ENCODE measurements around the gene TBCA.
"Not testable (repeated sequence)": the region's sequence is repeated elsewhere in the genome, so short reads cannot be mapped to it uniquely, and the experiment has no call there.

The TBCA gene

DNA sequence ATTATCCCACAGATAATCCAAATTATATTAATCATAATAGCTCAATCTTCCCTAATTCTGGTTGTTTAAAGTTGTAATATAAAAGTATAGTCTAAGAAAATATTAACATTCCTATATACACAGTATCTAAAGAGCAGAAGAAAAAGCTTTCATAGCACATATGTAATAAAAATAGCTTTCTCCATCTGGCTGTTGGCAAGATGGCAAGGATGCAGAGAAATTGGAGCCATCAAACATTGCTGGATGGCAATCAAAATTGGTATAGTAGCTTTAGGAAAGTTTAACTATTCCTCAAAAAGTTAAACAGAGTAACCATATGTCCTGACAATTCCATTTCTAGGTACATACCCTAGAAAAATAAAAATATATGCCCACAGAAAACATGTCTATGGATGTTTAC is 66.8 kb downstream of the TBCA start:
- no peak for DNase-seq (ENCODE audit: low read depth)

DNA sequence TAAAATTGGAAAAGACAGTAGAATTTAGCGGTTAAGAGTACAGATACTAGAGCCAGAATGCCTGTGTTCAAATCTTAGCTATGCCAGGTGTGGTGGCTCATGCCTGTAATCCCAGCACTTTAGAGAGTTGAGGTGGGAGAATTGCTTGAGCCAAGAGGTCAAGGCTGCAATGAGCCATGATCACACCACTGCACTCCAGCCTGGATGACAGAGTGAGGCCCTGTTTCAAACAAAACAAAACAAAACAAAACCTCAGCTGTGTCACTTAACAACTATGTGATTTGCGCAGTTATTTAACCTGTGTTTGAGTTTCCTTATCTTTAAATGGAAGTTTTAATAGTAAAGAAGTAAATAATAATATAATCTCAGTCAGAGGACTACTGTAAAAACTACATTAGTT is 68.3 kb downstream of the TBCA start:
- DNase-seq (ENCODE audit: low read depth) = no peak

DNA sequence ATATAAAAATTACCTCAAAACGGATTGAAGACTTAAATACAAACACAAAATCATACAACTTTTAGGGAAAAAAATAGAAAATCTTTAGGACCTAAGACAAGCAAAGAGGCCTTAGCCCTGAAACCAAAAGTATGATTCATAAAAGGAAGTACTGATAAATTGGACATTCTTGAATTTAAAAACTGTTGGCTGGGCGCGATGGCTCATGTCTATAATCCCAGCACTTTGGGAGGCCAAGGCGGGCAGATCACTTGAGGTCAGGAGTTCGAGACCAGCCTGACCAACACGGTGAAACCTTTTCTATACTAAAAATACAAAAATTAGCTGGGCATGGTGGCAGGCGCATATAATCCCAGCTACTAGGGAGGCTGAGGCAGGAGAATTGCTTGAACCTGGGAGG is 76.6 kb downstream of the TBCA start:
- DNase-seq (ENCODE audit: low read depth) = not testable (repeated sequence)

DNA sequence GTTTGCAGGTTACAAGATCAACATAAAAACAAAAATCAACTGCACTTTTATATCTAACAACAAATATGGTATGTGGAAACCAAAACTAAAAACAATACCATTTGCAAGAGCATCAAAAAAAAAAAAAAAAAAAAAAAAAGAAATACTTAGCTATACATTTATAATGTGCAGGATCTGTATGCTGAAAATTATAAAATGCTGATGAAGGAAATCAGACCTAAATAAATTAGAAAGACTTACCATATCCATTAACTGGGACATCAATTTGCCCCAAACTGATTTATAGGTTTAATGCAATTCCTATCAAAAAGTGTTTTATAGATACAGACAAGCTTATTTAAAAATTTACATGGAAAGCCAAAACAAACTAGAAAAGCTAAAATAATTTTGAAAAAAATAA is 77.2 kb downstream of the TBCA start:
- no peak for DNase-seq (ENCODE audit: low read depth)

DNA sequence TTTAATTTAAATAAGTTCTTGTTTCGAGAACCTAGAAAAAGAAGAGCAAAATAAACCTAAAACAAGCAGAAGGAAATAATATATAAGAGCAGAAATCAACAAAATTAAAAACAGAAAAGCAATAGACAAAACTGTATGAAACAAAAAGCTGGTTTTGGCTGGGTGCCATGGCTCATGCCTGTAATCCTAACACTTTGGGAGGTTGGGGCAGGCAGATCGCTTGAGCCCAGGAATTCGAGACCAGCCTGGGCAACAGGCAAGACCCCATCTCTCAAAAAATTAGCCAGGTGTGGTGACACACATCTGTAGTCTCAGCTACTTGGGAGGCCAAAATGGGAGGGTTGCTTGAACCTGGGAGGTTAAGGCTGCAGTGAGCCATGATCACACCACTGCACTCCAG is 78.4 kb downstream of the TBCA start:
- no peak for DNase-seq (ENCODE audit: low read depth)

DNA sequence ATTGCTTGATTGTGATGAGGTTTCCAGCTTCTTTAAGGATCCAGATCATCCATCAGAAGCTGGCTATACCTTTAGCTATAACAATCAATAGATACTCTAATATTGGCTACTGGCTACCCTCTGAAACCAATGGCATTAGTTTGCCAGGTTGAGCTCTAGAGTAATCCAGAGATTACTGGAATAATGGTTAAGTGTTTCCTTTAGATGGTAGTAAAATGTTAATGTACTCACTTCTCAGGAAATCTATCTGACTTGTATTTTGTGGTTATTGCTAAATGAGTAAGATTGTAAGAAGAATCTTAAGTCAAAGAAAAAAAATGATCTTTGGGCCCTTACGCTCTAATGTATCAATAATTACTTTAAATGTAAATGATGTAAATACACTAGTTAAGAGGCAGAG is 80.0 kb downstream of the TBCA start:
- DNase-seq (ENCODE audit: low read depth) = no peak

DNA sequence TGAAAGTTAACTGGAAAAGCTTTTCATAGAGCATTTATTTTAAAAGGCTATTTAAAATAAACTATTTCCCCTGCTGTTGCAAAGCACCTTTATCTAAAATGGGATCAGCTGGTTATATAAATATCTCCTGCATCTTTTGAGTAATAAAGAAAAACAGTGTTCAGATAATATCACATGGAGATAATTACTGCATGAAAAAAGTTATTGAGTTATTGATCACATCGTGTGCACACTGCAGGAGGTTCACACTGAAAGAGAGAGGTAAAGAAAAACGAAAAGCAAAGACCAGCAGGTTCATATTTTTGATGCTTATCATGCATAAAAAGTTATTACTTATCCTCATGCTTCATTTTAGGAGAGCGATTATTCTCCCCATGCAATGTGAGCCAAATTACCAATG is 82.2 kb downstream of the TBCA start:
- DNase-seq (ENCODE audit: low read depth) = no peak

DNA sequence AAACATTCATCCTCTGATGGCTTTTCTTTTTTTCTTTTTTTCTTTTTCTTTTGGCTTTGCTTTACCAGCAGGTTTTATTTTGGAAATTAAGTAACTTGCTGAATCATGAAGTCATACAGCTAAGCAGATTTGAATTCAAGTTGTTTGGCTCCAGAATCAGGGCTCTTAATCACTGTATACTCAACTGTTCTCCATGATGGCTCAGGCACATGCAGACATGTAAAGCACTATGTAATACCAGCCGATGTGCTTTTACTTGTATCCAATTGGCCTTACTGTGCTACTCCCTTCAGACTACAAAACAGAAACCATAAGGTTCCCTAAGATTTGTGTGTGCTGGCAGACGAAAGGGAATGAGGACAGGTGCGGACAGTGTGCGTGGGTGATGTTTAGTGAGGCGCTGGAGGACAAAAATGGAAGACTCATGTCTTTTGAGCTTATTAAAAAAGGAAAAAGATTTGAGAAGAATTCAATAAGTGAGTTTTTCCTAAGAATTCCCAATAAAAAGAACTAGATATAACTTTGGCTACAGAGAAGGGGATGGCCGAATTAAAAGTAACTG is 92.9 kb downstream of the TBCA start:
- no peak for DNase-seq (ENCODE audit: low read depth)

DNA sequence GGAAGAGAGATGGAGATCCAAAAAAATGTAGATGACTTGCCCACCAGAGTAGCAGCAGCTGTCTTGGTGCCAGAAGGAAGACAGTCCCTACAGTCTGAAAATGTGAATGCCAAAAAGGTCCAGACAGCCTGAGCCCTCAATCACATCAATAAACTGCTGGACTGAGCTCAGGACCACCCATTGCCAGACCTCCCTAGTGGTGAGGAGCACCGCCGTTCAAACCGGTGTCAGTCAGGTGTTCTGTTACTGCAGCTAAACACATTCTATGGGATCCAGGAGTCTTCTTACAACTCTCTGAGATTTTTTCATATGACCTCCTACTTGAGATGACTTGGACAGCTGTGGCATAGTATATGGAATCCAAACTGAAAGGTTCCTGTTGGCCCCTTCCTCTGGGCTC is 105.6 kb downstream of the TBCA start:
- DNase-seq (ENCODE audit: low read depth) = no peak

DNA sequence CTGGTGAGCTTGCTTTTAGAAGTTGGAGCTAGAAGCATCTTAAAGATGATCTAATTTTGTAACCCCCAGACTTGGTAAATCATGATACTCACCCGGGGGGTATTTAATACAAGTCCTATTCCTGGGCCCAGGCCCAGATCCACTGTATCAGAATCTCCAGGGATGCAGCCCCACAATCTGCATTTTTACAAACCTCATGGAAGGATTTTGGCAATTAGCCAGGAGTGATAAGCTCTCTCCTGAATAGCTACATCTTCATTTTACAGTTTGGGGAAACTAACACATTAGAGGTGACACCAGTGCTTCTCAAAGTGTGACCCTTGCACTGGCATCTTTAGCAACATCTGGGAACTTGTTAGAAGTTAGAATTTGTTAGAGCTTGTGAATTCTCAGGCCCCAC is 106.5 kb downstream of the TBCA start:
- no peak for DNase-seq (ENCODE audit: low read depth)

DNA sequence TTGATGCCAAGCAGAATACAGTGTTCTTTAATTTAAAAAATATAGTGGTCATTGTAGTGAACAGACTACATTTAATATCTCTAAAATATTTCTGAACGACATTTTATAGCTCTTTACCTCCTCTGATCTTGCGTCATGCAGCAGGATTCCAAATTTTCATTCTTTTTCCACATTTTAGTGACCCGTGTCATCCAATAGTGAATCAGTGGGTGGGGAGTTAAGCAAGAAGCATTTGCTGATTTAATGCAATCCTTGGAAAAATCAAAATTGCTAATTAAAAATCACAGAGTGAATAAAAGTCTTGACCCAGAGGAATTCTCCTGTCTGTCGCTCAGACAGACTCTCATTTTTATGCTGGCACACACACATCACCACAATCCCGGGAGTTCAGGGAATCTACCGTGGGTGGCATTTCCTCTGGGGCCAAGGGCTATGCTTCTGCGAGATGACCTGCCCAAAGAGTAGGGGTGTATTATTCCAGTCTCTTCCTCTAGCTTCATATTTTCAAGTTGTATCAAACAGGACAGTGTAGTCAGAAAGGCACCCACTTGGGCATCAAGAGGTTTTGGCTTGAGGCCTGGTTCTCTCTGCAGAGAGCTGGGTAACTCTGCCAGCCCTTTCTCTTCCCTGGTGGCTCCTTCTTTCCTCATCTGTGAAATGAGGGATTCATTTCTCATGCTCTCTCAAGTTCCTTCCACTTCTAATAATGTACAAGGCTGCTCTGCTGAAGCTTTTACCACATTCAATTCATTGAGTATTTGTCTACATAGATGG is 112.9 kb downstream of the TBCA start:
- no peak for DNase-seq (ENCODE audit: low read depth)

DNA sequence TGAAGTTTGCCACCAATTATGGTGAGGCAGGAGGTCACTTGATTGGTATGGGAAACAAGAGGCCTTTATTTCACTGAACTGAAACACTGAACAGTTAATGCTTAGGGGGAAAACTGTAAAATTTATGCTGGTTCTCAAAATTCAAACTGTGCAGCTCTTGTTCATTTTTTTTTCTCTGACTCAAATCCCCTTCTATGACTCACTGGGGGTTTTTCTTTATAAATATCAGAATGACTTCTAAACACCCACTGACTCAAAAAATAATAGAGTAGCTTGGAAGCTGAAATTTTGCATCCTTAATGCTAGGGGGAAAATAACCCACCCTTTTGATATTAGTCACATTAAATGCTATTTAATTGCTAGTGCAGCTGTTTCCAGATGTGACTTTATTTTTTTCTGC is 113.5 kb downstream of the TBCA start:
- DNase-seq (ENCODE audit: low read depth) = no peak

DNA sequence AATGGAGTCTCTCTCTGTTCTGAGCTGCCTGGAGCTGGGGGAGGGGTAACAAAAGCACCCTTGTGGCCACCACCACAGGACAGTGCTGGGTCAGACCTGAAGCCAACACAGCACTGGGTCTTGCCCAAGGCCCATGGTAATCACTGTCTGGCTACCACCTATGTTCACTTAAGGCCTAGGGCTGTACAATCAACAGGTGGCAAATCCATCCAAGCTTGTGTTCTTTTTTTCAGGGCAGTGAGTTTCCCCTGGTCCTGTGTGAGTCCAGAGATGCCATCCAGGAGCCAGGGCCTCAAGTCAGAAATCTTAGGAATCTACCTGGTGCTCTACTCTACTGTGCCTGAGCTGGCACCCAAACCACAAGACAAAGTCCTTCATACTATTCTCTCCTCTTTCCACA is 117.5 kb downstream of the TBCA start:
- DNase-seq (ENCODE audit: low read depth) = no peak

DNA sequence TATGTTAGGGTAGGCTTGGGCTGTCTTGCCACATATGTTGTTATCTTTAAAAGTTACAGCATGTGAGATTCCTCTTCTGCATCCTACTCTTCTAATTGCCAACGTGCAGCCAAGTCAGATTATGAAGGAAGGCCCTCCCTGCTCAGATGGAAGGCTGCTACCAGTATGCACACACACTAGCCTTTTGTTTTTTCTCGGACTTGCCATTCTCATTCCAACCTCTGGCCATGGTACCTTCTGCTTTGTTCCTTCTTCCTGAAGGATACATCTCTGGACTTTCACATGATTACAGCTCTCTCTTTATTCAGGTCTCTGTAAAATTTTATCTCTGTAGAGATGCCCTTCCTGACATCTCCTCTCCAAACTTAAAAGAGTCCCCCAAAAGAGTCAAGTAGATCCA is 124.8 kb downstream of the TBCA start:
- no peak for DNase-seq (ENCODE audit: low read depth)

DNA sequence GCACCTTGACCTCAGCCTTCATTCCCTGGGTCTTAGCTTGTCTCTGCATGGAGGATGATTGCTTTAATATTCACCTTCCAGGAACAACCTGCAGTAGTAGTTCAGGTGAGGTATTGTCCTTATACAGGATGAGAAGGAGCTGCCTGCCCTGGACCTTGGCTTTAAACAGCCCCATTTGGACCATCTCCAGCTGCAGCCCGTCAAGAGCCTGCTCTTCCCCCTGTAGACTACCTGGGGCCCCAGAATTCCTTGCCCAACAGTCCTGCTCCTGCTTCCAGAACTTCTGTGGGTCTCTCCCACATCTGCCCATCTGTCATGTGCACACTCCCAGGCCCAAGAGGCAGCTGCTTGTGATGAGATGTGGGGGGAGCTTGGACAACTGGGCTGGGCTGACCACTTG is 125.5 kb downstream of the TBCA start:
- no peak for DNase-seq (ENCODE audit: low read depth)

DNA sequence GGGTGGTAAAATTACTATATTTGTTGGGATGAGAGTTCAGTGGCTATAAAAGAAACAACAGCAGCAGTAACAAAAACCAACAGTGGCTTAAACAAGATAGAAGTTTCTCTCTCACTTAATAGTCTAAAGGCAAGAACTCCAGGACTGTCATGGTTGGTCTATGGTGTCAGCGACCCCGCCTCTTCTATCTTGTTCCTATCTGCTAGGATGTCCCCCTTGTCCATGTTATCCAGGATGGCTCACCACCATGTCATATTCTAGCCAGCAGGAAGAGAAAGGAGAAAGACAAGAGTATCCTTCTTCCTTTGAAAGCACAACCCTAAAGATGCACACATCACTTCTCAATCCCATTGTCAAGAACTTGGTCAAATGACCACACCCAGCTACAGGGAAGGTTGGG is 126.4 kb downstream of the TBCA start:
- DNase-seq (ENCODE audit: low read depth) = no peak

DNA sequence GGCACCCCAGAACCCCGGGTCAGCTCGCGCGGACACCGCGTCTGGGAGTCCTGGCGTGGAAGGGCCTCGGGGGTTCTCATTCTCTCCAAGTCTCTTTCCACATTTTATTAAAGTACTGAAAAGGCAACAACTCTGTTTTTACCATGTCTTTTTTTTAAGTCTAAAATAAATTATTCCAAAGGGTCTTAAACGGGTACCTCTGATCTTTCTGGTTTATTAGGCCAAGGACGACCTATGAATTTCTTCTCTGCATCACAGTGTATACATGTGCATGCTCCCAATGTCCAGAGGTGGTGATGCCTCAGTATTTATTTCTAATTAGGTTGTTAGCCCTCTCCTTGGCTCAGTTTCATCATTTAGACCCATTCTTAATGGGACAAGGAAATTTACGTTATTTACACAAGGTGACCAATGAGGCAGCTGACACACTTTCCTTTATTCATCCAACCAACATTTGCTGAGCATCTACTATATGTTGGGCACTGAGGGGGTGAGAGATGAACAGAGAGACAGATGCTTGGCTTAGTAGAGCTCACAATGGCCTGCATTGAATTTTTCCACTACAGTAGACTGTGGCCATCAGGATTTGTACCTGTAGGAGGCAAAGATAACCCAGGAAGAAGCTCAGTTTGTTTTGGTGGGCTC is 130.0 kb downstream of the TBCA start:
- DNase-seq (ENCODE audit: low read depth) = no peak

DNA sequence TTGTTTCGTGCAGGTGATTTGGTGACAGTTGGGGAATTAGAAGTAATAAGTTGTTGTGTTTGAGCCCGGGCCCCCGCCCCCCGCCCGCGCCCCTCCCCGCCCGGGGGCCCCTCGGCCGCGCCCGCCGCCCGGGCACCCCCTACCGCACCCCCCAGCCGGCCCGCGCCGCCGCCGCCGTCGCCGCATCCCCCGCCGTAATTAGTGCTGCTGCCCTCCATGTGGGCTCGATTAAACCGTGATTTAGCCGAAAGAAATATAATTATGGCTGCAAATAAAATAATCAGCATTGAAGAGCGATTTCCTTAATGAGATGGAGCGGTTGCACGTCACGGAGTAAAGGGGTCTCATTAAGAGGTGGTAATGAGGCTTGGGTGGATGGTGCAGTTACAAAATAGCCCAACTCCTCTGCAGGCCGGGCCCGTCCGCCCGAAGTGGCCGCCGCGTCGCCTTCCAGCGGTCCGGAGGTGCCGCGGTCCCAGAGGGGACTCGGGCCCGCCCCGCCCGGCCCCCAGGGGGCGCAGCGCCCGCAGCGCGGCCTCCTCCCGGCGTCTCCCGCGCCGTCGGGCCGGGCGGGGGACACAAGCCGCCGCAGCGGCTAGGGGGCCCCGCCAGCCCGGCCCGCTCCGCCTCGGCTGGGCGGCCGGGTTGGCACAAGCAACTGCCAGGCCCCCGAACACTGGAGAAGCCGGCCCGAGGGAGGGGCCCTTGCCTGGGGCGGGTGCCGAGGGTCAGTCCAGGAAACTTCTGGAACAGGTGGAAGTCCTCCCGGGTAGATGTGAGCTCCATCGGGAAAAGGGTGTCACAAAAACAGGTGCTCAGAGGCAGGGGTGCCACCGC is 130.8 kb downstream of the TBCA start:
- DNase-seq (ENCODE audit: low read depth) = no peak

DNA sequence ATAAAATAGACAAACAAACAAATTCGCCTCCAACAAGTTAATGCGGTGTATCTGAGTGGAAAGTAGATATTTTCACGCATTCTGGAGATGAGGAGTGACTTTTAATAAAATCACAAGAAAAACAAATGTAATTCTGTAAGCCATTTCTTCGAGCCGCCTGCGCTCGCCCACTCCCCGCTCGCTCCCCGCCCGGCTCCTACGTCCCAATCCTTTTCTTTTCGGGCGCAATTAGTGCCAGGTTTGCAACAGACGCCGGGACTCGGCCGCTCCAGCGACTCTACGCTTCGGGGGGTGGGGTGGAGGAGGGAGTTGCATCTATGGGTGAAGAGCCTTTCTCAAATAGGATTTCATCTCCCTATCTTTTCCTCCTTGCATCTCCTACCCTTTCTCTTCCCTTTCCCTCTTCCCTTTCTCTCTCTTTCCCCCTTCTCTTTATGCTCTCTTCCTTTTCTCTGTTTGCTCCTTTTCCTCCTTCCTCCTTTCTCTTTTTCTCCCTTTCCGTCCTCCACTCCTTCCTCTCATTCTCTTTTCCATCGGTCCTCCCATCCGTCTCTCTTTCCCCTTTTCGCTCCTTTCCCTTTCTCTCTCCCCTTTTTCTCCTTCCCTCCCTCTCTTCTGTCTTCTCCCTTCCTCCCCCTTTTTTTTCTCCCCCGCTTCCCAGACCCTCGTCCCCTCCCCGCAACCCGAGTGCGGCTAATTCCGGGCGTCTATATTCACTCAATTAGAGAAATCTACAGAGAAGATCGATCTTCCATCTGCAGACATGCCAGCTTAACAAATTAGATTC is 131.6 kb downstream of the TBCA start:
- DNase-seq (ENCODE audit: low read depth) = no peak

DNA sequence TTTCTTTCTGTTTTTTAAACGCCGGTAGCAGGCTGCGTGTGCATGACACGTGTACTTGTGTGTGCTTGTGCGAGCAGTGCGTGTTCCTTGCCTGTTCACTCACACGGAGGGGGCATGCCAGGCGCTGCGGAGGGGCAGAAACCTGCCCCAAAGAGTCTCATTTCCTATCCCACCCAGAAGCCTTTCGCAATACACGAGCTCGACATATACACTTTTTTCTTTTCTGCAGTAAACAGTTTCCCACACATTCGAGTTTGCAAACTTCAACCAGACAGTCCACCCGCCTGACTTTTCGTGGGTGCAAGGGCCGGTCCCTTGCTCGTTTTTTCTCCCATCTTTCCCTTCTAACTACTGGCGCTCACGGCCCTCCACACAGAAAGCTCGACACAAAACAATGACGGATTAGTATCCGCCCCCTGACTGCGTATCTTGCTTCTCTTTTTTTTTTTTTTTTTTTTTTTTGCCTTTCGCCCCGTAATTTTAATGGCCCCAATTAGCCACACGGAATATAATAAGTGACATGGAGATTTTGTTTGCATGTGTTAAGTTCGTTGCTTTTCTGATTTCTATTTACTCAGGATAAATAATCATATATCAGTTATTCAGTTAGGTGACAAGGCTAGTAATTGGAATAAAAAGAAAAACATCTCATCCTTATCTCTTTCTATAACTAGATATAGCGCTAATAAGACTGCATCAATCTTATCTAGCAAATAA is 132.3 kb downstream of the TBCA start:
- DNase-seq (ENCODE audit: low read depth) = no peak

Data from stimulated activated CD8-positive, alpha-beta memory T cell treated with anti-CD3 and anti-CD28 coated beads, Interleukin-15, amount 100 ng/mL, for 1 hour (primary cell).